ENCODE results near the gene APOB.

- TF ChIP-seq CTCF (IDR thresholded peaks at IDR 0.05; ENCODE audit: low read depth, low read length, poor library complexity, severe bottlenecking) (no peak), EZH2phosphoT487 (IDR thresholded peaks at IDR 0.05; ENCODE audit: borderline replicate concordance, low read length) (no peak)
Observed at GRCh38 chr2:21008014-21008789, 35.7 kb downstream of the APOB start.

Measured in DOHH2 (cell line).